HEK293 (cell line): ENCODE results near the gene KIF5A.

Source experiments
- BCL11A ChIP-seq: fragments of 450-650 bp; formaldehyde crosslinking; IDR thresholded peaks from 2 replicates; pipeline ENCODE4 v1.5.1; 2016; ENCODE audit warnings: low read depth, missing biosample characterization, missing genetic modification characterization
- ZNF292 ChIP-seq: fragments of 450-650 bp; formaldehyde crosslinking; IDR thresholded peaks from 2 replicates; pipeline ENCODE4 v1.5.1; 2016; ENCODE audit warnings: low read depth, missing biosample characterization, missing genetic modification characterization, borderline replicate concordance
- ZNF529 ChIP-seq: fragments of 450-650 bp; formaldehyde crosslinking; IDR thresholded peaks from 2 replicates; pipeline ENCODE4 v1.5.1; 2017; ENCODE audit warnings: missing genetic modification characterization, missing biosample characterization; ENCODE audit not compliant: insufficient replicate concordance
- TF ChIP-seq, protein P1 (sequence below): fragments of 450-650 bp; formaldehyde crosslinking; IDR thresholded peaks from 2 replicates; pipeline ENCODE4 v1.5.1; 2016; ENCODE audit warnings: missing biosample characterization, missing genetic modification characterization
- TF ChIP-seq, protein P2 (sequence below): fragments of 450-650 bp; formaldehyde crosslinking; IDR thresholded peaks from 2 replicates; pipeline ENCODE4 v1.5.1; 2017; ENCODE audit warnings: missing biosample characterization, missing genetic modification characterization

DNA sequence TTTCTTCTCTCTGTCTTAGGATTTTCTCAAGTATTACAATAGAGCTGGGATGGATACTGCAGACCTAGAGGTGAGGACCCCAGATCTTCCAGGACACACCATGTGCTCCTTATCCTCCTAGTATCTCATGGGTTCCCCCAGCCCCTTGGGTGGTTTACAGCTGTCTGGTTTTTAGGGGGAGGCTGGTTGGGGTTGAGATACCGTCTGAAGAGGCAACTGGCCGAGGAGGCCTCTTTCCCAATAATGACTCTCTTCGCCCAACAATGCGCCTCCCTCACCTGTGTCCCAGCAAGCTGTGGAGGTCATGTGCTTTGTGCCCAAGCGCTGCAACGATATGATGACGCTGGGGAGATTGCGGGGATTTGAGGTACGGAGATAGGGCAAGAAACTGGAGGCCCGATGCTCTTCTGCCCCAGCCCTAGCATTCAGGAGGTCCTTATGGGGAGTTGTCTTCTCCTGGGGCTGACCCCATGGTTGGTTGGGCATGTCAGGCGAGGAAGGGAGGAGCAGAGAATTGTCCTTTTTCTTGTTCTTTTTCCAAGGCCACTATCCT is 65.2 kb downstream of the KIF5A start:
- TF ChIP-seq BCL11A (no peak), ZNF529 (tag by site-specific recombination) (no peak), ZNF292 (tag by site-specific recombination) (no peak)
- TF ChIP-seq, protein P1, sequence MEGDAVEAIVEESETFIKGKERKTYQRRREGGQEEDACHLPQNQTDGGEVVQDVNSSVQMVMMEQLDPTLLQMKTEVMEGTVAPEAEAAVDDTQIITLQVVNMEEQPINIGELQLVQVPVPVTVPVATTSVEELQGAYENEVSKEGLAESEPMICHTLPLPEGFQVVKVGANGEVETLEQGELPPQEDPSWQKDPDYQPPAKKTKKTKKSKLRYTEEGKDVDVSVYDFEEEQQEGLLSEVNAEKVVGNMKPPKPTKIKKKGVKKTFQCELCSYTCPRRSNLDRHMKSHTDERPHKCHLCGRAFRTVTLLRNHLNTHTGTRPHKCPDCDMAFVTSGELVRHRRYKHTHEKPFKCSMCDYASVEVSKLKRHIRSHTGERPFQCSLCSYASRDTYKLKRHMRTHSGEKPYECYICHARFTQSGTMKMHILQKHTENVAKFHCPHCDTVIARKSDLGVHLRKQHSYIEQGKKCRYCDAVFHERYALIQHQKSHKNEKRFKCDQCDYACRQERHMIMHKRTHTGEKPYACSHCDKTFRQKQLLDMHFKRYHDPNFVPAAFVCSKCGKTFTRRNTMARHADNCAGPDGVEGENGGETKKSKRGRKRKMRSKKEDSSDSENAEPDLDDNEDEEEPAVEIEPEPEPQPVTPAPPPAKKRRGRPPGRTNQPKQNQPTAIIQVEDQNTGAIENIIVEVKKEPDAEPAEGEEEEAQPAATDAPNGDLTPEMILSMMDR, result no peak
- TF ChIP-seq, protein P2, sequence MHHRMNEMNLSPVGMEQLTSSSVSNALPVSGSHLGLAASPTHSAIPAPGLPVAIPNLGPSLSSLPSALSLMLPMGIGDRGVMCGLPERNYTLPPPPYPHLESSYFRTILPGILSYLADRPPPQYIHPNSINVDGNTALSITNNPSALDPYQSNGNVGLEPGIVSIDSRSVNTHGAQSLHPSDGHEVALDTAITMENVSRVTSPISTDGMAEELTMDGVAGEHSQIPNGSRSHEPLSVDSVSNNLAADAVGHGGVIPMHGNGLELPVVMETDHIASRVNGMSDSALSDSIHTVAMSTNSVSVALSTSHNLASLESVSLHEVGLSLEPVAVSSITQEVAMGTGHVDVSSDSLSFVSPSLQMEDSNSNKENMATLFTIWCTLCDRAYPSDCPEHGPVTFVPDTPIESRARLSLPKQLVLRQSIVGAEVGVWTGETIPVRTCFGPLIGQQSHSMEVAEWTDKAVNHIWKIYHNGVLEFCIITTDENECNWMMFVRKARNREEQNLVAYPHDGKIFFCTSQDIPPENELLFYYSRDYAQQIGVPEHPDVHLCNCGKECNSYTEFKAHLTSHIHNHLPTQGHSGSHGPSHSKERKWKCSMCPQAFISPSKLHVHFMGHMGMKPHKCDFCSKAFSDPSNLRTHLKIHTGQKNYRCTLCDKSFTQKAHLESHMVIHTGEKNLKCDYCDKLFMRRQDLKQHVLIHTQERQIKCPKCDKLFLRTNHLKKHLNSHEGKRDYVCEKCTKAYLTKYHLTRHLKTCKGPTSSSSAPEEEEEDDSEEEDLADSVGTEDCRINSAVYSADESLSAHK (tag by site-specific recombination), result no peak
